NCI-H774 (cell line): ENCODE results near the gene LYPD3.
A peak's percentile ranks its signal among the peaks of the same experiment; 100 is the strongest.
"Not testable (repeated sequence)": the region's sequence is repeated elsewhere in the genome, so short reads cannot be mapped to it uniquely, and the experiment has no call there.

Experiments used
- DNase-seq: peaks from one replicate; lab custom pipeline; 2025; lab: John Stamatoyannopoulos, UW

The LYPD3 gene

GRCh38 chr19:43465468-43466120 is at the start of gene LYPD3:
TSS of gene LYPD3 (minus strand) at chr19:43465608. CDS start at chr19:43465571, 37 bp downstream.
- DNase-seq = no peak

- DNase-seq = not testable (repeated sequence)
Observed at GRCh38 chr19:43512399-43512798, 47.0 kb upstream of the LYPD3 start.

GRCh38 chr19:43511324-43511723 is 45.9 kb upstream of the LYPD3 start:
- DNase-seq = no peak

- DNase-seq = no peak
Observed at GRCh38 chr19:43510713-43511112, 45.3 kb upstream of the LYPD3 start.

- no peak for DNase-seq
Observed at GRCh38 chr19:43507880-43508279, 42.5 kb upstream of the LYPD3 start.

GRCh38 chr19:43506629-43507028 is 41.2 kb upstream of the LYPD3 start:
- no peak for DNase-seq

GRCh38 chr19:43505941-43506340 is 40.5 kb upstream of the LYPD3 start:
- DNase-seq = no peak

- DNase-seq = no peak
Observed at GRCh38 chr19:43505186-43505456, 39.7 kb upstream of the LYPD3 start.

GRCh38 chr19:43504426-43505185 is 39.2 kb upstream of the LYPD3 start, which contains the start of gene PHLDB3:
TSS of gene PHLDB3 (minus strand) at chr19:43504746. CDS start at chr19:43504118, 628 bp downstream.
- DNase-seq = peak; percentile 53

GRCh38 chr19:43503501-43504425 is 38.4 kb upstream of the LYPD3 start:
- DNase-seq = peak; percentile 91

GRCh38 chr19:43502419-43502976 is 37.1 kb upstream of the LYPD3 start:
- DNase-seq = no peak

- no peak for DNase-seq
Observed at GRCh38 chr19:43501661-43502418, 36.4 kb upstream of the LYPD3 start.

GRCh38 chr19:43499042-43499441 is 33.6 kb upstream of the LYPD3 start:
- DNase-seq = no peak

- no peak for DNase-seq
Observed at GRCh38 chr19:43498233-43498842, 32.9 kb upstream of the LYPD3 start.

GRCh38 chr19:43496960-43497359 is 31.6 kb upstream of the LYPD3 start:
- no peak for DNase-seq

GRCh38 chr19:43495082-43495481 is 29.7 kb upstream of the LYPD3 start:
- no peak for DNase-seq

- no peak for DNase-seq
Observed at GRCh38 chr19:43490759-43491158, 25.4 kb upstream of the LYPD3 start.

GRCh38 chr19:43489979-43490599 is 24.7 kb upstream of the LYPD3 start:
- no peak for DNase-seq

GRCh38 chr19:43489310-43489709 is 23.9 kb upstream of the LYPD3 start:
- no peak for DNase-seq

- DNase-seq = no peak
Observed at GRCh38 chr19:43488179-43488578, 22.8 kb upstream of the LYPD3 start.

GRCh38 chr19:43486412-43486811 is 21.0 kb upstream of the LYPD3 start:
- DNase-seq = no peak
